ENCODE results near the gene ZMYND8.

The ZMYND8 gene

DNA sequence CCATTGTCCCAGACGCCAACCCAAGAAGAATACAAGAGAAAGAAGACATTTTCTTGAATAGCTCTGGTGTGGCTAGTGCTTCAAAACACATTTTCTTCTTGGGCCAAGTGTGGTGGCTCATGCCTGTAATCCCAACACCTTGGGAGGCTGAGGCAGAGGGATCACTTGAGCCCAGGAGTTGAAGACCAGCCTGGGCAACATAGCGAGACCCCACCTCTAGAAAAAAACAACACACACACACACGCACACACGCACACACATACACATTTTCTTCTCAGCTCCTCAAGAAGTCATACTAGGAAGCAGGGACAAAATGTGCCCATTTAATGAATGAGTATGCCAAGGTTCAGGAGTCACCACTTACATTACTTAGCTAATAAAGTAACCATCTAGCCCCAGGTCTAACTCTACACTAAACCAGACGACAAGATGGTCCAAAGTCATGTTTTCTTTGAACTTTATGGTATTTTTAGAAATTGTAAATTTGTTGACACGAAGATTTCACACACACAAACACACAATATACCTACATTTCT, 68.8 kb downstream of the ZMYND8 start:
- DNase-seq (ENCODE audit: low read depth): no peak
- TF ChIP-seq, protein P1, sequence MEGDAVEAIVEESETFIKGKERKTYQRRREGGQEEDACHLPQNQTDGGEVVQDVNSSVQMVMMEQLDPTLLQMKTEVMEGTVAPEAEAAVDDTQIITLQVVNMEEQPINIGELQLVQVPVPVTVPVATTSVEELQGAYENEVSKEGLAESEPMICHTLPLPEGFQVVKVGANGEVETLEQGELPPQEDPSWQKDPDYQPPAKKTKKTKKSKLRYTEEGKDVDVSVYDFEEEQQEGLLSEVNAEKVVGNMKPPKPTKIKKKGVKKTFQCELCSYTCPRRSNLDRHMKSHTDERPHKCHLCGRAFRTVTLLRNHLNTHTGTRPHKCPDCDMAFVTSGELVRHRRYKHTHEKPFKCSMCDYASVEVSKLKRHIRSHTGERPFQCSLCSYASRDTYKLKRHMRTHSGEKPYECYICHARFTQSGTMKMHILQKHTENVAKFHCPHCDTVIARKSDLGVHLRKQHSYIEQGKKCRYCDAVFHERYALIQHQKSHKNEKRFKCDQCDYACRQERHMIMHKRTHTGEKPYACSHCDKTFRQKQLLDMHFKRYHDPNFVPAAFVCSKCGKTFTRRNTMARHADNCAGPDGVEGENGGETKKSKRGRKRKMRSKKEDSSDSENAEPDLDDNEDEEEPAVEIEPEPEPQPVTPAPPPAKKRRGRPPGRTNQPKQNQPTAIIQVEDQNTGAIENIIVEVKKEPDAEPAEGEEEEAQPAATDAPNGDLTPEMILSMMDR (IDR thresholded peaks at IDR 0.05; ENCODE audit: low read length, missing control alignments): no peak
- H3K4me3 ChIP-seq (replicated peaks; ENCODE audit: low read depth, low read length): no peak overlapping the region

DNA sequence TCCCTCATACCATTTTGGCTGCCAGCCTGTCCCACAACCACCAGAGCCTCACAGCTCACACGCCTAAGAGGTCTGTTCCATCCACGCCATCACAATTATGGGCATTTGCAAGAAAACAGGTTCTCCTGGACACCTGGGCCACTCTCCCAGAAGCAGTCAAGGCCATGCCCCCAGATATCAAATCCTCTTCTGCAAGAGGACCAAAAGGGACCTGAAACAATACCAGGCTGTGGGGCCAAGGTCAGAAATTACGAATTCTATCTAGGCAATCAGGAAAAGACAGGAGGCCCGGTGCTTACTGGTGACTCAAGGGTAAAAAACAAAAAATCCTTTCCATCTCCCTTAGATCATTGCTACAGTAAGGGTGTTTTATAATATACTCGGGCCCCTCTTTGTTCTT, 69.8 kb downstream of the ZMYND8 start:
- TF ChIP-seq, protein P1 (IDR thresholded peaks at IDR 0.05; ENCODE audit: low read length, missing control alignments): no peak

DNA sequence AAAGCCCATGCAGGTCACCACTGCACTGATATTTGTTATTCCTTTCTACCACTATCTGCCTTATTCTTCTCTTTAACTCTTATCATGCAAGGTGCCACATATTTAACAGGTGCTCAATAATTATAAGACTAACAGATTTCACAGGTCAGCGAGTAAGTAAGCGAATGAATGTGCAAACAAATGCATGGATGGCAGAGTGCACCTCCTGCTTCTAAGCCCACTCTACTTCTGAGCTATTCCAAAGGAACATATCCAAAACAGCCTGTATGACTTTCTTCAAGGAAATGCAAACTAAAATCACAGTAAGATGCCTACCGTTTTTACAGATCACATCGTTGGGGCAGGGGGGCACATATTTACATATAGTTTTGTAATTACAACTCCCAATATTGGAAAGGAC, 71.3 kb downstream of the ZMYND8 start:
- H3K4me3 ChIP-seq (replicated peaks; ENCODE audit: low read depth, low read length): no peak overlapping the region
- DNase-seq (ENCODE audit: low read depth): no peak
- TF ChIP-seq, protein P1 (IDR thresholded peaks at IDR 0.05; ENCODE audit: low read length, missing control alignments): no peak

More for the DNA sequence above, 69.8 kb downstream of the ZMYND8 start:
- no peak for DNase-seq (ENCODE audit: low read depth)
- no peak overlapping the region for H3K4me3 ChIP-seq (replicated peaks; ENCODE audit: low read depth, low read length)

DNA sequence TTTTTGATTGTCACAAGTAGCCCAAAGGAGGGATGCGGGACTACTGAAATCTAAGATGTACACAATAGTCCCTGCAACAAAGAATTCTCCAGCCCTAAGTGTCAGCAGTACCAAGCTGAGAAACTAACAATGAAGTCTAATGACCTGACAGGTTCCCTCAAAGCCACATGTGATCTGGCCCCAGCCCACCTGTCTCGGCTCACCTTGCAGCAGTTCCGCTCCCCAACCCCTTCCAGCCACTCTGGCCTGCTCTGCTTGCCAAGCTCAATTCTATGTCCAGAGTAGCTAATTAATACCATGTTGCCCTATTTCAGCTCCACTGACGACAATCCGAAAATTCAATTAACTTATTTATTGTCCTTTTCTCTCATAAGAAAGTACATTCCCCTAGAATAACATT, 72.1 kb downstream of the ZMYND8 start:
- no peak overlapping the region for H3K4me3 ChIP-seq (replicated peaks; ENCODE audit: low read depth, low read length)
- DNase-seq (ENCODE audit: low read depth): no peak
- TF ChIP-seq, protein P1 (IDR thresholded peaks at IDR 0.05; ENCODE audit: low read length, missing control alignments): no peak

DNA sequence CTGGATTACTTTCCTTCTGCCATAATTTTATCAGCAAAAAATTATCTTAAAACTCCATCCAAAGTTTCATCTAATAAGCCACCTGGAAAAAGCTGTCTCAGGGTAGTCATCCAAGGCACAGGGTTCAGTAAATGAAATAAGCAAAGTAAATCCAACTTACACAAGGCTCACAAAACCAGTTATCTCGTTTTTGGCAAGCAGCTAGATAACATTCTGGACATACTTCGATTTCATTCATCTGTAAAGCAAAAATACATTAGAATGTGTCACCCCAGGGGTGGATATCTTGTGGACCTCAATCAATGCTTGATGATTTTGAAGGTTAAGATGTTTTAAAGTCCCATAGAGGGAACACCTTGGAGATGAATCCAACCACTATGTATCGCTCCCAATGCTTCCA, 73.1 kb downstream of the ZMYND8 start:
- TF ChIP-seq, protein P1 (IDR thresholded peaks at IDR 0.05; ENCODE audit: low read length, missing control alignments): no peak
- no peak for DNase-seq (ENCODE audit: low read depth)

DNA sequence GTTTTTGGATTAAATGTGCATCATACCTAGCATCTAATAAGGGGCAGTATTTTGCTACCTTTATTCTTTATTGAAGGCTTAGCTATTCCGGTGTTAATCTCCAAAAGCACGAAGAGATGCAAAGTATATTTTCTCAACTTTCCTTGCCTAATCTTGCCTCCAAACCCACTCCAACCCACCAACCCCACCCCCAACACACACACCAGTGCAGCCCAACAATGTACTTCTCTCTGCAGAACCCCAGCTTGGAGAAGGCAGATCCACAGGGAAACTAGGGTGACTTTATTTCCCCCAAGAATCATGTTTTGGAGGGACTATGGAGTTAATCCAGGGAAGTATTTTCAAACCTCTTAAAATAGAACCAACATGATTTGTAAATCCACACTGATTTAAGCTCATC, 73.6 kb downstream of the ZMYND8 start:
- DNase-seq (ENCODE audit: low read depth): no peak
- TF ChIP-seq, protein P1 (IDR thresholded peaks at IDR 0.05; ENCODE audit: low read length, missing control alignments): no peak
- no peak overlapping the region for H3K4me3 ChIP-seq (replicated peaks; ENCODE audit: low read depth, low read length)

More for the DNA sequence above, 73.1 kb downstream of the ZMYND8 start:
- no peak overlapping the region for H3K4me3 ChIP-seq (replicated peaks; ENCODE audit: low read depth, low read length)

DNA sequence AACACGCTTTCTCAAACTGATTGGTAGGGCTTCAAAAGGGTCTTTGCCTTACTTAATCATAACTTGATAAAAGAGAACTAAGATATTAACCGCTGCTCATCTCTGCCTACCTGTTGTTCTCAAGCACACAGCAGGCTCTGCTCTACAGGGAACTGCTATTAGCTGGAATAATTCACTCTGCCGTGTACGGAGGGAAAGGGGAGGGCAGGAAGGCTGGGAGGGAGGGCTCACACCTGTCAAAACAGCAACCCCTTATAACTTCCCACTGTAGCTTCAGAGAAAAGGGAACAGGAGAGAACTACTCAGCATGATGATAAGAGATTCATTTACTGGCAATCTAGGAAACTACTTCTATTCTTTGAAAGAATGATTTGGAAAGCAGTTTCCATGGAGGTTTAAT, 75.1 kb downstream of the ZMYND8 start:
- DNase-seq (ENCODE audit: low read depth): no peak
- TF ChIP-seq, protein P1 (IDR thresholded peaks at IDR 0.05; ENCODE audit: low read length, missing control alignments): no peak
- no peak overlapping the region for H3K4me3 ChIP-seq (replicated peaks; ENCODE audit: low read depth, low read length)
